GM06990 (cell line): ENCODE results near the gene NMU.

Experiments
- DNase-seq: peaks from one replicate; pipeline ENCODE4 v3.0.0-alpha.2; 2011; ENCODE audit not compliant: insufficient read length; ENCODE audit errors: extremely low read depth
- H3K27me3 ChIP-seq: replicated peaks from 2 replicates; pipeline ENCODE4 v1.6.0; 2011; ENCODE audit warnings: low read length; ENCODE audit not compliant: control insufficient read depth, insufficient read depth
- H3K36me3 ChIP-seq: 2 replicates; pipeline ENCODE4 v1.5.1; 2011; ENCODE audit warnings: low read length; ENCODE audit not compliant: control insufficient read depth, insufficient read depth
- H3K4me3 ChIP-seq: replicated peaks from 2 replicates; pipeline ENCODE4 v1.5.1; 2011; ENCODE audit warnings: low read depth, mild to moderate bottlenecking, control low read depth, low read length
- TF ChIP-seq, protein P1 (sequence below): IDR thresholded peaks from 2 replicates; pipeline ENCODE4 v1.5.1; 2011; ENCODE audit warnings: low read length, control low read depth, mild to moderate bottlenecking, inconsistent platforms; ENCODE audit not compliant: insufficient read depth, poor library complexity, severe bottlenecking

Gene NMU

GRCh38 chr4:55661398-55662056 is 25.4 kb upstream of the NMU start:
- H3K4me3 ChIP-seq, result no peak overlapping the region
- DNase-seq, result no peak
- TF ChIP-seq, protein P1, sequence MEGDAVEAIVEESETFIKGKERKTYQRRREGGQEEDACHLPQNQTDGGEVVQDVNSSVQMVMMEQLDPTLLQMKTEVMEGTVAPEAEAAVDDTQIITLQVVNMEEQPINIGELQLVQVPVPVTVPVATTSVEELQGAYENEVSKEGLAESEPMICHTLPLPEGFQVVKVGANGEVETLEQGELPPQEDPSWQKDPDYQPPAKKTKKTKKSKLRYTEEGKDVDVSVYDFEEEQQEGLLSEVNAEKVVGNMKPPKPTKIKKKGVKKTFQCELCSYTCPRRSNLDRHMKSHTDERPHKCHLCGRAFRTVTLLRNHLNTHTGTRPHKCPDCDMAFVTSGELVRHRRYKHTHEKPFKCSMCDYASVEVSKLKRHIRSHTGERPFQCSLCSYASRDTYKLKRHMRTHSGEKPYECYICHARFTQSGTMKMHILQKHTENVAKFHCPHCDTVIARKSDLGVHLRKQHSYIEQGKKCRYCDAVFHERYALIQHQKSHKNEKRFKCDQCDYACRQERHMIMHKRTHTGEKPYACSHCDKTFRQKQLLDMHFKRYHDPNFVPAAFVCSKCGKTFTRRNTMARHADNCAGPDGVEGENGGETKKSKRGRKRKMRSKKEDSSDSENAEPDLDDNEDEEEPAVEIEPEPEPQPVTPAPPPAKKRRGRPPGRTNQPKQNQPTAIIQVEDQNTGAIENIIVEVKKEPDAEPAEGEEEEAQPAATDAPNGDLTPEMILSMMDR, result no peak
- H3K36me3 ChIP-seq, result no peaks in the 10 kb centered on the region
- H3K27me3 ChIP-seq, result no peaks in the 10 kb centered on the region; the same call in 1 of the 2 replicates

DNA sequence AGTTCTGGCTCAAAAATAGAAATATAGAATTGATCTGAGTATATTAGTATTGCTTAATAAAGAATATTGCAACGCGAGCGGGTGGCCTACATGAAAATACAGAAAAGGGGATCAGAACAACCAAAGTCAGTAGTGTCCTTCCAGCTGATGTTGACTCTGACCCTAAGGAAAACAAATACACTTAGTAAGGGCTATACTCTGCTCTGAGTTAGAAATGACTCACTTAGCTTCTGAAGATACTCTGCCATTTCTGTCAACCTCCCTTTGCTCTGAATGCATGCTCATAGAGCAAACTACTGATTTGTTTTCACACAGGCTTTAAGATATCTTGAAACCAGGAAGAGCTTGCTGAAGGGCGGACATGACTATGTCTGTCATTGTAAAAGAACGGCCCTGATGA is 22.6 kb upstream of the NMU start:
- Histone ChIP-seq H3K36me3 (no peaks in the 10 kb centered on the region), H3K27me3 (no peaks in the 10 kb centered on the region), H3K4me3 (no peak overlapping the region)
- TF ChIP-seq, protein P1, result no peak
- no peak for DNase-seq

- H3K4me3 ChIP-seq, result no peak overlapping the region
- no peaks in the 10 kb centered on the region for H3K36me3 ChIP-seq
- no peak for DNase-seq
- H3K27me3 ChIP-seq, result no peaks in the 10 kb centered on the region
- TF ChIP-seq, protein P1, result no peak
Observed at GRCh38 chr4:55654131-55654530, 18.0 kb upstream of the NMU start.

- H3K36me3 ChIP-seq, result no peaks in the 10 kb centered on the region
- TF ChIP-seq, protein P1, result no peak
- no peak for DNase-seq
Observed at GRCh38 chr4:55650483-55650882, 14.4 kb upstream of the NMU start.

DNA sequence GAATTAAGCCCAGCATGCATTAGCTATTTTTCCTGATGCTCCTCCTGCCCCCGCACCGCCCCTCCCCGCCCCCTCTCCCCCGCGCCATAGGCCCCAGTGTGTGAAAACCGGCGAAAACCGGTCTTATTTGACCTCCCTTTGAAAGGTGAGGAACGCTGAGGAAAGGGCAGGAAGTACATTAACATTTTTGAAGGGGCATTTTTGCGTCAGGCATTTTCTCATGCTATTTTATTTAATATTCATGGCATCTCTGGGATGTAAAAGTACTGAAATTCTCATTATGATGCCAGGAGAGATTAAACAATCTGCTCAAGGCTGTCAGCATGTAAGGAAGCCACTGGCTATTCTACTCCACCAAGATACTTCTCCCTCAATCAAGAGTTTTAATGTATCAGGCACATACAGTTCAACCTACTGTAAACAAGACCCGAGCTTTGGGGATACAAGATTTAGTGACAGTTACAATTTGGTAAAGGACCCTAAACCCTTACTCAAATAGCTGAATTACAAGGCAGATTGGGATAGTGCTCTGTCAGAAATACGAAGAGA is 1.2 kb upstream of the NMU start:
- Histone ChIP-seq H3K27me3 (peaks cover 3% of the 10 kb centered on the region), H3K36me3 (no peaks in the 10 kb centered on the region), H3K4me3 (no peak overlapping the region)
- TF ChIP-seq, protein P1, result no peak
- DNase-seq, result no peak

More at GRCh38 chr4:55650483-55650882, 14.4 kb upstream of the NMU start:
- Histone ChIP-seq H3K4me3 (no peak overlapping the region), H3K27me3 (no peaks in the 10 kb centered on the region)
